Nephron progenitor cell (in vitro differentiated cells): ENCODE results near the gene NPR2.

ENCODE experiments used
- DNase-seq: peaks from one replicate; pipeline ENCODE4 v3.0.0; 2021
- H3K27ac Mint-ChIP-seq: 2 replicates; pipeline ENCODE4 v1.8.0; 2021; ENCODE audit warnings: mild to moderate bottlenecking, moderate library complexity, mixed read lengths
- H3K27me3 Mint-ChIP-seq: 2 replicates; pipeline ENCODE4 v1.8.0; 2021; ENCODE audit warnings: mild to moderate bottlenecking, low read depth, mixed read lengths; ENCODE audit not compliant: poor library complexity
- H3K36me3 Mint-ChIP-seq: 2 replicates; pipeline ENCODE4 v1.8.0; 2021; ENCODE audit warnings: low read depth, mixed read lengths
- H3K4me1 Mint-ChIP-seq: 2 replicates; pipeline ENCODE4 v1.8.0; 2021; ENCODE audit warnings: mixed read lengths
- H3K4me3 Mint-ChIP-seq: 2 replicates; pipeline ENCODE4 v1.8.0; 2021; ENCODE audit warnings: mild to moderate bottlenecking, moderate library complexity, mixed read lengths
- H3K9me3 Mint-ChIP-seq: 2 replicates; pipeline ENCODE4 v1.8.0; 2021; ENCODE audit warnings: mild to moderate bottlenecking, moderate library complexity, mixed read lengths
- CTCF ChIP-seq: fragments of 200-600 bp; sonication (generic); IDR thresholded peaks from 2 replicates; pipeline ENCODE4 v1.5.0; 2021; ENCODE audit warnings: antibody characterized with exemption

The NPR2 gene

GRCh38 chr9:35776018-35776417, 15.4 kb upstream of the NPR2 start:
- H3K4me3 Mint-ChIP-seq: peak overlapping the region; percentile 0
- H3K27ac Mint-ChIP-seq: peak overlapping the region; percentile 32
- no peak for DNase-seq
- no peak for TF ChIP-seq CTCF
- H3K36me3 Mint-ChIP-seq: peaks cover 7% of the 10 kb centered on the region
- no peaks in the 10 kb centered on the region for H3K9me3 Mint-ChIP-seq
- no peaks in the 10 kb centered on the region for H3K27me3 Mint-ChIP-seq
- peaks cover 40% of the 10 kb centered on the region for H3K4me1 Mint-ChIP-seq

GRCh38 chr9:35778496-35778895, 12.9 kb upstream of the NPR2 start:
- no peak overlapping the region for H3K4me3 Mint-ChIP-seq
- H3K27me3 Mint-ChIP-seq: peaks cover 3% of the 10 kb centered on the region
- no peak for DNase-seq
- H3K9me3 Mint-ChIP-seq: peaks cover 4% of the 10 kb centered on the region
- no peak for TF ChIP-seq CTCF
- no peak overlapping the region for H3K27ac Mint-ChIP-seq
- peaks cover 12% of the 10 kb centered on the region for H3K36me3 Mint-ChIP-seq
- peaks cover 40% of the 10 kb centered on the region for H3K4me1 Mint-ChIP-seq

- Mint-ChIP-seq H3K27me3 (peaks cover 5% of the 10 kb centered on the region), H3K36me3 (peaks cover 26% of the 10 kb centered on the region), H3K4me3 (no peak overlapping the region), H3K4me1 (peaks cover 20% of the 10 kb centered on the region), H3K9me3 (peaks cover 5% of the 10 kb centered on the region), H3K27ac (no peak overlapping the region)
- no peak for TF ChIP-seq CTCF
- DNase-seq: no peak
Observed at GRCh38 chr9:35781066-35781465, 10.3 kb upstream of the NPR2 start.

- H3K4me1 Mint-ChIP-seq: peaks cover 9% of the 10 kb centered on the region
- H3K36me3 Mint-ChIP-seq: peaks cover 40% of the 10 kb centered on the region
- TF ChIP-seq CTCF: no peak
- no peak overlapping the region for H3K27ac Mint-ChIP-seq
- no peak overlapping the region for H3K4me3 Mint-ChIP-seq
- peaks cover 5% of the 10 kb centered on the region for H3K27me3 Mint-ChIP-seq
- DNase-seq: no peak
- H3K9me3 Mint-ChIP-seq: peaks cover 5% of the 10 kb centered on the region
Observed at GRCh38 chr9:35783418-35783817, 8.0 kb upstream of the NPR2 start.

GRCh38 chr9:35789541-35789940, 1.9 kb upstream of the NPR2 start:
- peaks cover 31% of the 10 kb centered on the region for H3K4me1 Mint-ChIP-seq
- peaks cover 19% of the 10 kb centered on the region for H3K36me3 Mint-ChIP-seq
- no peak overlapping the region for H3K27ac Mint-ChIP-seq
- DNase-seq: no peak
- no peak overlapping the region for H3K4me3 Mint-ChIP-seq
- TF ChIP-seq CTCF: no peak
- peaks cover 4% of the 10 kb centered on the region for H3K27me3 Mint-ChIP-seq
- H3K9me3 Mint-ChIP-seq: no peaks in the 10 kb centered on the region

- peaks cover 19% of the 10 kb centered on the region for H3K36me3 Mint-ChIP-seq
- DNase-seq: no peak
- no peaks in the 10 kb centered on the region for H3K9me3 Mint-ChIP-seq
- peaks cover 4% of the 10 kb centered on the region for H3K27me3 Mint-ChIP-seq
- peaks cover 34% of the 10 kb centered on the region for H3K4me1 Mint-ChIP-seq
- H3K4me3 Mint-ChIP-seq: no peak overlapping the region
- TF ChIP-seq CTCF: no peak
- H3K27ac Mint-ChIP-seq: no peak overlapping the region
Observed at GRCh38 chr9:35790025-35790384, 1.4 kb upstream of the NPR2 start.
